Measurements from ENCODE around the gene SNAPC3.

Gene SNAPC3

DNA sequence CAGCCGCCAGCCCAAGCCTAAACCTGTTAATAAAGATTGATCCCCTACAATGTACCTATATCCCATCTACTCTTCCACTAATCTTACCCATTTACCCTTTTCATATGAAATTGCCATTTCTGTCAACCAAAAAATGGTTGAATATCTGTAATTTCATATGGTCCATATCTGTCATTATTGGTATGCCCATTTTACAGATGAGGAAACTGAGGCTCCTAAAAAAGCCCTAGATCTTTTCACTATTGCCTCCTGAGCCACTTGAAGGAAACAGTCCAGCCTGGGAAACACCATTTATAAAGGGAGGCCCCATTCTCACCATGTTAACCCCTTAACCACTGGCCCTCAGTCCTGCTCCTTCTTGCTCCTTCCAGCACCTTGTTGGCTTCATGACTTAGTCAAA is 41.2 kb upstream of the SNAPC3 start:
- TF ChIP-seq CTCF (IDR thresholded peaks at IDR 0.05; ENCODE audit: low read depth, low read length), result no peak

GRCh38 chr9:15386465-15386864 is 36.2 kb upstream of the SNAPC3 start:
- DNase-seq (ENCODE audit: low read depth in 2 of 2), result no peak
- no peak for TF ChIP-seq CTCF (IDR thresholded peaks at IDR 0.05; ENCODE audit: low read depth, low read length)
- H3K4me3 ChIP-seq (replicated peaks in 1 of 2; ENCODE audit: low read depth in 2 of 2, low read length in 2 of 2), result no peak overlapping the region

More for the DNA sequence above, 41.2 kb upstream of the SNAPC3 start:
- H3K4me3 ChIP-seq (replicated peaks in 1 of 2; ENCODE audit: low read depth in 2 of 2, low read length in 2 of 2), result no peak overlapping the region
- no peak for DNase-seq (ENCODE audit: low read depth in 2 of 2)

- TF ChIP-seq CTCF (IDR thresholded peaks at IDR 0.05; ENCODE audit: low read depth, low read length), result no peak
- no peak for DNase-seq (ENCODE audit: low read depth in 2 of 2)
Measured at GRCh38 chr9:15389173-15389572, 33.5 kb upstream of the SNAPC3 start.

DNA sequence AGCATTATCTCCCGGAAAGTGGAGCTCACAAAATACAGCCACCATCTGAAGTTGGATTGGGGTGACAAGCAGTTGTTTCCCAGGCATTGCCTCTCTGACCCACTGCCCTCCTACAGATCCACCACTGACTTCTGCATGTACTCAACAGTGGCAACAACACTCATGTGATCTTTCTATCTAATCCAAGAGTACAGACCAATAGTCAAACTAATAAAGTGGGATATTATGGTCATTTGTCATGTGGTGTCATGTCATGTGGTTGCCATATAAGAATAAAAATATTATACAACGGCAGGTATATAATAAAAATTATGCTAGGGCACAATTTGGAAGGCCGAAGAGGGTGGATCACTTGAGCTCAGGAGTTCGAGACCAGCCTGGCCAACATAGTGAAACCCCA is 33.0 kb upstream of the SNAPC3 start:
- no peak overlapping the region for H3K4me3 ChIP-seq (replicated peaks in 1 of 2; ENCODE audit: low read depth in 2 of 2, low read length in 2 of 2)
- no peak for TF ChIP-seq CTCF (IDR thresholded peaks at IDR 0.05; ENCODE audit: low read depth, low read length)
- DNase-seq (ENCODE audit: low read depth in 2 of 2), result no peak

More at GRCh38 chr9:15389173-15389572, 33.5 kb upstream of the SNAPC3 start:
- H3K4me3 ChIP-seq (replicated peaks in 1 of 2; ENCODE audit: low read depth in 2 of 2, low read length in 2 of 2), result no peak overlapping the region

- no peak for DNase-seq (ENCODE audit: low read depth in 2 of 2)
- no peak overlapping the region for H3K4me3 ChIP-seq (replicated peaks in 1 of 2; ENCODE audit: low read depth in 2 of 2, low read length in 2 of 2)
- TF ChIP-seq CTCF (IDR thresholded peaks at IDR 0.05; ENCODE audit: low read depth, low read length), result no peak
Measured at GRCh38 chr9:15390201-15390600, 32.5 kb upstream of the SNAPC3 start.

DNA sequence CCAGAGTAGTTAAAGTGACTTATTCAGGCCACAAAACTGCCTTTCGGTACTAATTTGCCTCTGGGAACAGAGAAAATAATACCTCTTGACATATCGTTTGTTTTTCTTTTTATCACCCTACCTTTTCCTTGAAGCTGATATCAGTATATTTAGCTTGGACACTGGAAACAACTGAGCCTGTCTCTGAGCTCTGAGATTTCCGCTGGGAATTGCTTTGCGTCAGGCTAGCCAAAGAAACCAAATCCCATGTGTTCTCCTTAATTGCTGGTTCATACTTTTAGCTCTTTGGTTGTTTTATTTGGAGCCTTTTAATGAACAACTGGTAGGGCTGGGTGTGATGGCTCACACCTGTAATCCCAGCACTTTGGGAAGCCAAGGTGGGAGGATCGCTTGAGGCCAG is 30.3 kb upstream of the SNAPC3 start:
- no peak for TF ChIP-seq CTCF (IDR thresholded peaks at IDR 0.05; ENCODE audit: low read depth, low read length)
- no peak overlapping the region for H3K4me3 ChIP-seq (replicated peaks in 1 of 2; ENCODE audit: low read depth in 2 of 2, low read length in 2 of 2)
- DNase-seq (ENCODE audit: low read depth in 2 of 2), result no peak

DNA sequence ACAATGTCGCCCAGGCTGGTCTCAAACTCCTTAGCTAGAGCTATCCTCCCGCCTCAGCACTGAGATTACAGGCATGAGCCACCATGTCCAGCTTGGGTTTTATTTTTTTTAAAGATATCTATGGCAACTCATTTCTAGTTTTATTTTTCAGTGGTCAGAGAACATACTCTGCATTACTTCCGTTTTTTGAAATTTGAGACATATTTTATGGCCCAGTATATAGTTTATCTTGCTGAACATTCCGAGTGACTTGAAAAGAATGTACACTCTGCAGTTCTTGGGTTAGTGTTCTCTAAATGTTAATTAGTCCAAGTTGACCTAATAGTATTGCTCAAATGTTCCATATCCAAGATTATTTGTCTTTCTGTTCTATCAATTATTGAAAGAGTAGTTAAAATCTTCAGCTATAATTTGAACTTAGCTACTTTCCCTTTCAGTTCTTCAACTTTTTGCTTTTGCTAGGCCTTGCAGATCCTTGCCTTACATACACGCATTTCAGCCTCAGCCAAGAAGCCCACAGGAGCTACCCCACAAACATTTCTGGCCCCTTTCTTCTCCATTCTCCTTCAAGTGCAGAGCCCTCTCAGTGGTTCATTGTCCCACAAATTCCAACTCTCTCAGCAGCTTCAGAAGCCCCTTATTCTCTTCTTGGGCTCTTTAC is 22.3 kb upstream of the SNAPC3 start:
- no peak overlapping the region for H3K4me3 ChIP-seq (replicated peaks in 1 of 2; ENCODE audit: low read depth in 2 of 2, low read length in 2 of 2)
- TF ChIP-seq CTCF (IDR thresholded peaks at IDR 0.05; ENCODE audit: low read depth, low read length), result no peak
- peak; percentile 54 to 63 for DNase-seq (ENCODE audit: low read depth in 2 of 2)
